WTC11 (cell line): Measurements from ENCODE around the gene CGB2. TPM values are rescaled to one million over a fixed set of nuclear protein-coding genes. Genes with fewer than 3 reads are reported as not detected.

Source experiments
- ATAC-seq: fragments of 200-7000 bp; cut with Tn5 transposase; 2 replicates; pipeline ENCODE4 v1.10.0; 2021; ENCODE audit warnings: mild to moderate bottlenecking, moderate library complexity
- CTCF ChIA-PET: fragments of 300-600 bp; sonication (Branson Sonifier 250); formaldehyde crosslinking; loops from one replicate; lab custom pipeline; 2021; ENCODE audit warnings: antibody characterized with exemption; lab: Charles Lee
- POLR2A ChIA-PET: fragments of 350-600 bp; sonication (Branson Sonifier 250); formaldehyde crosslinking; loops from one replicate; lab custom pipeline; 2021; ENCODE audit warnings: antibody characterized with exemption; lab: Charles Lee
- DNase-seq: peaks from one replicate; pipeline ENCODE4 v3.0.0; 2021; ENCODE audit warnings: low spot score
- H3K27ac Mint-ChIP-seq: 2 replicates; pipeline ENCODE4 v1.8.0; 2021; ENCODE audit warnings: mixed read lengths
- H3K27me3 Mint-ChIP-seq: 2 replicates; pipeline ENCODE4 v1.8.0; 2021; ENCODE audit warnings: low read depth, mild to moderate bottlenecking, moderate library complexity, mixed read lengths
- H3K36me3 Mint-ChIP-seq: 2 replicates; pipeline ENCODE4 v1.8.0; 2021; ENCODE audit warnings: mixed read lengths
- H3K4me1 Mint-ChIP-seq: 2 replicates; pipeline ENCODE4 v1.8.0; 2022; ENCODE audit warnings: mixed read lengths
- H3K4me3 Mint-ChIP-seq: 2 replicates; pipeline ENCODE4 v1.8.0; 2021; ENCODE audit warnings: mild to moderate bottlenecking, moderate library complexity, mixed read lengths
- H3K9me3 Mint-ChIP-seq: 2 replicates; pipeline ENCODE4 v1.8.0; 2021; ENCODE audit warnings: mixed read lengths
- ERG ChIP-seq: fragments of 250-450 bp; sonication (Bioruptor Pico); IDR thresholded peaks from 2 replicates; pipeline ENCODE4 v1.8.0; 2021; ENCODE audit warnings: mild to moderate bottlenecking
- GABPB1 ChIP-seq: sonication (generic); formaldehyde crosslinking; IDR thresholded peaks from 2 replicates; pipeline ENCODE4 v1.8.1; 2023; ENCODE audit warnings: mild to moderate bottlenecking, missing genetic modification reagents
- GTF2I ChIP-seq: fragments of 250-450 bp; sonication (Bioruptor Pico); conservative IDR thresholded peaks from 2 replicates; pipeline ENCODE4 v1.4.0; 2021; ENCODE audit warnings: mild to moderate bottlenecking
- IRF1 ChIP-seq: sonication (generic); formaldehyde crosslinking; IDR thresholded peaks from 2 replicates; pipeline ENCODE4 v1.8.0; 2023; ENCODE audit warnings: missing genetic modification reagents
- IRF2 ChIP-seq: sonication (generic); formaldehyde crosslinking; IDR thresholded peaks from 2 replicates; pipeline ENCODE4 v1.8.0; 2022; ENCODE audit warnings: low read depth, missing genetic modification reagents, borderline replicate concordance
- KAT7 ChIP-seq: sonication (generic); formaldehyde crosslinking; IDR thresholded peaks from 2 replicates; pipeline ENCODE4 v1.8.1; 2023; ENCODE audit warnings: missing genetic modification reagents, mild to moderate bottlenecking, borderline replicate concordance
- NFATC4 ChIP-seq: fragments of 250-450 bp; sonication (Bioruptor Pico); IDR thresholded peaks from 2 replicates; pipeline ENCODE4 v1.9.0; 2021; ENCODE audit warnings: mild to moderate bottlenecking
- NR2C2 ChIP-seq: sonication (generic); formaldehyde crosslinking; IDR thresholded peaks from 2 replicates; pipeline ENCODE4 v1.8.0; 2022; ENCODE audit warnings: mild to moderate bottlenecking, missing genetic modification reagents
- NR3C1 ChIP-seq: sonication (generic); formaldehyde crosslinking; conservative IDR thresholded peaks from 2 replicates; pipeline ENCODE4 v1.8.1; 2023; ENCODE audit warnings: low read depth, mild to moderate bottlenecking, missing genetic modification reagents
- SMAD4 ChIP-seq: sonication (generic); formaldehyde crosslinking; IDR thresholded peaks from 2 replicates; pipeline ENCODE4 v1.8.0; 2022; ENCODE audit warnings: mild to moderate bottlenecking, missing genetic modification reagents
- TEAD1 ChIP-seq: sonication (generic); formaldehyde crosslinking; IDR thresholded peaks from 2 replicates; pipeline ENCODE4 v1.8.0; 2022; ENCODE audit warnings: mild to moderate bottlenecking, missing genetic modification reagents
- TEAD4 ChIP-seq: sonication (generic); formaldehyde crosslinking; IDR thresholded peaks from 2 replicates; pipeline ENCODE4 v1.8.0; 2022; ENCODE audit warnings: mild to moderate bottlenecking, missing genetic modification reagents
- ZNF121 ChIP-seq: sonication (generic); formaldehyde crosslinking; IDR thresholded peaks from 2 replicates; pipeline ENCODE4 v1.8.0; 2023; ENCODE audit warnings: missing genetic modification reagents
- ZNF263 ChIP-seq: sonication (generic); formaldehyde crosslinking; IDR thresholded peaks from 2 replicates; pipeline ENCODE4 v1.8.1; 2022; ENCODE audit warnings: low read depth, mild to moderate bottlenecking, moderate library complexity, missing genetic modification reagents
- ZNF396 ChIP-seq: fragments of 250-450 bp; sonication (Bioruptor Pico); IDR thresholded peaks from 2 replicates; pipeline ENCODE4 v1.8.0; 2021; ENCODE audit warnings: mild to moderate bottlenecking, moderate library complexity, borderline replicate concordance
- ZNF423 ChIP-seq: fragments of 250-450 bp; sonication (Bioruptor Pico); IDR thresholded peaks from 2 replicates; pipeline ENCODE4 v2.1.2; 2022; ENCODE audit warnings: mild to moderate bottlenecking, moderate library complexity
- ZNF671 ChIP-seq: fragments of 250-450 bp; sonication (Bioruptor Pico); IDR thresholded peaks from 2 replicates; pipeline ENCODE4 v1.8.0; 2021; ENCODE audit warnings: mild to moderate bottlenecking
- total RNA-seq: library from RNA; stranded (reverse); gene quantifications from 3 replicates; pipeline ENCODE4 v1.2.3, GENCODE V29; 2021
- TF ChIP-seq, protein P1 (sequence below): sonication (generic); formaldehyde crosslinking; IDR thresholded peaks from 2 replicates; pipeline ENCODE4 v1.8.1; 2023; ENCODE audit warnings: mild to moderate bottlenecking, missing genetic modification reagents, borderline replicate concordance
- TF ChIP-seq, protein P2 (sequence below): sonication (generic); formaldehyde crosslinking; IDR thresholded peaks from 2 replicates; pipeline ENCODE4 v1.8.1; 2022; ENCODE audit warnings: low read depth, missing genetic modification reagents, borderline replicate concordance
- TF ChIP-seq, protein P3 (sequence below): sonication (generic); formaldehyde crosslinking; IDR thresholded peaks from 2 replicates; pipeline ENCODE4 v1.8.0; 2022; ENCODE audit warnings: mild to moderate bottlenecking, missing genetic modification reagents
- TF ChIP-seq, protein P4 (sequence below): fragments of 250-450 bp; sonication (Bioruptor Pico); IDR thresholded peaks from 2 replicates; pipeline ENCODE4 v1.9.0; 2021; ENCODE audit warnings: moderate library complexity, mild to moderate bottlenecking, inconsistent platforms, borderline replicate concordance

CGB2 gene
- total RNA-seq, 1 experiment from 2014 or later, result not detected

DNA sequence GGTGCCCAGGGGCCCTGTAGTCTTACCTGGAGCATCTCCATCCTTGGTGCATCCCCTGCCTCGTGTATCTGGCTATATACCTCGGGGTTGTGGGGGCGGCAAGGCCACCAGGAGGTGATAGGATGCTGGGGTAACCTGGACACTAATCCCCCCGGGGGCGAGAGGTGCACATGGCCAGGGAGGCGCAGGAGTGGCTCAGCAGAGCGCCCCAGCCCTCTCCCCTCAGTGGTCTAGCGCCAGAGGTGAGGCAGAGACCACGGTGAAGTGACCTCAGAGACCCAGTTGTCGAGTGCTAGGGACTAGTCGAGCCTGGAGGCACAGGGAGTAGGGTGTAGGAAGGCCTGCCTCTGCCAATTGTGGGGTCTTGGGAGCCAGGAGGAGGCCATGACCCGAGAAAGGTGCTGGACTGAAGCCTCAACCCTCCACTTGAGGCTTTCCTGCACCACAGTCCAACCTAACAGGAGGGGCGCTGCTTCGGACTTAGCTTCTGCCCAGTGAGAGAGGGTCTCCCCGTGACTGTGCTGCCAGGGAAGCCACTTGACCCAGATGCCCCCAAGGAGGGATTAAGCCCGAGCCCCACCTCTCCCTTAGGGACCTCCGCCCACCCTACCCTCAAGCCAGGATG lies 14.5 kb upstream of the CGB2 start, which contains the start of gene LHB:
Gene LHB, minus strand, starts transcription at position 51 of the 625 bp plus-strand sequence. Its CDS starts 10 bp downstream, at position 41.
- Mint-ChIP-seq H3K27me3 (peaks cover 39% of the 10 kb centered on the region), H3K4me1 (peaks cover 23% of the 10 kb centered on the region), H3K4me3 (peak within 1 kb of the TSS; percentile 73), H3K27ac (no peak within 1 kb of the TSS), H3K9me3 (no peaks in the 10 kb centered on the region), H3K36me3 (peaks cover 20% of the 10 kb centered on the region)
- no peak for ATAC-seq
- no peak for DNase-seq
- POLR2A ChIA-PET, result interaction anchor here (0.7 kb wide), 1 partner anchor 40 kb away, joined by 3 read pairs; the partner anchor contains the start of gene CGB7
- CTCF ChIA-PET, result interaction anchor here (0.6 to 6.5 kb wide), 12 partner anchors 8 to 182 kb away, joined by 3 to 78 read pairs (median 8); partner anchors contain the start of genes CGB7, GYS1 and RUVBL2
- TF ChIP-seq ERG (CRISPR knock-in tag) (no peak), ZNF423 (CRISPR knock-in tag) (no peak), GTF2I (CRISPR knock-in tag) (no peak), TEAD1 (CRISPR knock-in tag) (no peak), TEAD4 (CRISPR knock-in tag) (no peak), IRF1 (CRISPR knock-in tag) (no peak), IRF2 (CRISPR knock-in tag) (no peak), KAT7 (no peak), GABPB1 (no peak), NR3C1 (CRISPR knock-in tag) (no peak), ZNF263 (CRISPR knock-in tag) (no peak)
- TF ChIP-seq, protein P1, sequence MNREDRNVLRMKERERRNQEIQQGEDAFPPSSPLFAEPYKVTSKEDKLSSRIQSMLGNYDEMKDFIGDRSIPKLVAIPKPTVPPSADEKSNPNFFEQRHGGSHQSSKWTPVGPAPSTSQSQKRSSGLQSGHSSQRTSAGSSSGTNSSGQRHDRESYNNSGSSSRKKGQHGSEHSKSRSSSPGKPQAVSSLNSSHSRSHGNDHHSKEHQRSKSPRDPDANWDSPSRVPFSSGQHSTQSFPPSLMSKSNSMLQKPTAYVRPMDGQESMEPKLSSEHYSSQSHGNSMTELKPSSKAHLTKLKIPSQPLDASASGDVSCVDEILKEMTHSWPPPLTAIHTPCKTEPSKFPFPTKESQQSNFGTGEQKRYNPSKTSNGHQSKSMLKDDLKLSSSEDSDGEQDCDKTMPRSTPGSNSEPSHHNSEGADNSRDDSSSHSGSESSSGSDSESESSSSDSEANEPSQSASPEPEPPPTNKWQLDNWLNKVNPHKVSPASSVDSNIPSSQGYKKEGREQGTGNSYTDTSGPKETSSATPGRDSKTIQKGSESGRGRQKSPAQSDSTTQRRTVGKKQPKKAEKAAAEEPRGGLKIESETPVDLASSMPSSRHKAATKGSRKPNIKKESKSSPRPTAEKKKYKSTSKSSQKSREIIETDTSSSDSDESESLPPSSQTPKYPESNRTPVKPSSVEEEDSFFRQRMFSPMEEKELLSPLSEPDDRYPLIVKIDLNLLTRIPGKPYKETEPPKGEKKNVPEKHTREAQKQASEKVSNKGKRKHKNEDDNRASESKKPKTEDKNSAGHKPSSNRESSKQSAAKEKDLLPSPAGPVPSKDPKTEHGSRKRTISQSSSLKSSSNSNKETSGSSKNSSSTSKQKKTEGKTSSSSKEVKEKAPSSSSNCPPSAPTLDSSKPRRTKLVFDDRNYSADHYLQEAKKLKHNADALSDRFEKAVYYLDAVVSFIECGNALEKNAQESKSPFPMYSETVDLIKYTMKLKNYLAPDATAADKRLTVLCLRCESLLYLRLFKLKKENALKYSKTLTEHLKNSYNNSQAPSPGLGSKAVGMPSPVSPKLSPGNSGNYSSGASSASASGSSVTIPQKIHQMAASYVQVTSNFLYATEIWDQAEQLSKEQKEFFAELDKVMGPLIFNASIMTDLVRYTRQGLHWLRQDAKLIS, result no peak
- TF ChIP-seq, protein P2, sequence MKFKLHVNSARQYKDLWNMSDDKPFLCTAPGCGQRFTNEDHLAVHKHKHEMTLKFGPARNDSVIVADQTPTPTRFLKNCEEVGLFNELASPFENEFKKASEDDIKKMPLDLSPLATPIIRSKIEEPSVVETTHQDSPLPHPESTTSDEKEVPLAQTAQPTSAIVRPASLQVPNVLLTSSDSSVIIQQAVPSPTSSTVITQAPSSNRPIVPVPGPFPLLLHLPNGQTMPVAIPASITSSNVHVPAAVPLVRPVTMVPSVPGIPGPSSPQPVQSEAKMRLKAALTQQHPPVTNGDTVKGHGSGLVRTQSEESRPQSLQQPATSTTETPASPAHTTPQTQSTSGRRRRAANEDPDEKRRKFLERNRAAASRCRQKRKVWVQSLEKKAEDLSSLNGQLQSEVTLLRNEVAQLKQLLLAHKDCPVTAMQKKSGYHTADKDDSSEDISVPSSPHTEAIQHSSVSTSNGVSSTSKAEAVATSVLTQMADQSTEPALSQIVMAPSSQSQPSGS (CRISPR knock-in tag), result no peak

DNA sequence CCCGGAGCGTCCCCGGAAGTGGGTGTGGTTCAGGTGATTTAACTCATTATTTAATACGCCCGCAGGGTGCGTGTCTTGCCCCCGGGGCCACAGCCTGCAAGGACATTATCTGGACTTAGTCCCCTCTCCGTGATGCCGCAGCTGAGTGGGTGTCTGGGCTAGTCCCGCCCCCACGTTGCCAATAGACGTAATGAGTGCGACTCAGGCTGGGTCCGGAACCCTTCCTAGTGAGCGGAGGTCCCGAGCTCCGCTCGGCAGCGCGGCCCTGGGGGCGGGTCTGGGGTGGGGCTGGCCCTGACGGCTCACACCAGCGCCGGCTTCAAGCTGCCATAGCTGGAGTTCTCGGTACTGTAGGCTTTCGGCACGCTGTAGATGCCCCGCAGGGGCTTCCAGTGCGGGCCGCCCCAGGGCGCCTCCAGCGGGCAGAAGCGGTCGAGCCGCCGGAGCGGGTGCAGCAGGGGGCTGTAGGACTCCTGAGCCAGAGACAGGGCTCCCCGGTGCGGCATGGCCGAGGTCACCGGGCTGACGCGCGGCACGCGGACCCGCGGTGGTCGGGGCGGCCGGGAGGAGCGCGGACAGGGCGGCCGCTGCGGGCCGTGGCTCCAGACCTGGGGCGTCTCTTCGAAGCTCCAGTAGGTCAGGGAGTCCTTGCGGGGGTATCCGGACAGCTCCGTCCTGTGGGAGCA lies 13.9 kb upstream of the CGB2 start:
- Mint-ChIP-seq H3K36me3 (peaks cover 20% of the 10 kb centered on the region), H3K27ac (no peak overlapping the region), H3K9me3 (no peaks in the 10 kb centered on the region), H3K27me3 (peaks cover 45% of the 10 kb centered on the region), H3K4me1 (peaks cover 23% of the 10 kb centered on the region), H3K4me3 (peak overlapping the region; percentile 73)
- ChIA-PET POLR2A (interaction anchor here (0.7 to 1.7 kb wide), 2 partner anchors 25 to 40 kb away, joined by 3 to 6 read pairs; partner anchors contain the start of genes CGB7, GYS1 and RUVBL2), CTCF (interaction anchor here (0.6 to 6.5 kb wide), 15 partner anchors 9 to 181 kb away, joined by 3 to 78 read pairs (median 6); partner anchors contain the start of genes CGB2, CGB7, GYS1 and RUVBL2)
- ATAC-seq, result peak; percentile 71
- peak; percentile 66 for DNase-seq
- TF ChIP-seq ZNF396 (CRISPR knock-in tag) (no peak), NR2C2 (CRISPR knock-in tag) (no peak), GTF2I (CRISPR knock-in tag) (no peak), NFATC4 (no peak), IRF1 (CRISPR knock-in tag) (no peak), ZNF121 (CRISPR knock-in tag) (no peak), SMAD4 (CRISPR knock-in tag) (no peak), ZNF671 (no peak)
- TF ChIP-seq, protein P3, sequence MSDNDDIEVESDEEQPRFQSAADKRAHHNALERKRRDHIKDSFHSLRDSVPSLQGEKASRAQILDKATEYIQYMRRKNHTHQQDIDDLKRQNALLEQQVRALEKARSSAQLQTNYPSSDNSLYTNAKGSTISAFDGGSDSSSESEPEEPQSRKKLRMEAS (CRISPR knock-in tag), result peak; percentile 68; the same call in 1 of the 2 replicates
- TF ChIP-seq, protein P4, sequence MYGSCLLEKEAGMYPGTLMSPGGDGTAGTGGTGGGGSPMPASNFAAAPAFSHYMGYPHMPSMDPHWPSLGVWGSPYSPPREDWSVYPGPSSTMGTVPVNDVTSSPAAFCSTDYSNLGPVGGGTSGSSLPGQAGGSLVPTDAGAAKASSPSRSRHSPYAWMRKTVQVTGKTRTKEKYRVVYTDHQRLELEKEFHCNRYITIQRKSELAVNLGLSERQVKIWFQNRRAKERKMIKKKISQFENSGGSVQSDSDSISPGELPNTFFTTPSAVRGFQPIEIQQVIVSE, result no peak
